ENCODE results near the gene MAN2B2. TPM values are rescaled to one million over a fixed set of nuclear protein-coding genes. Genes with fewer than 3 reads are reported as not detected.

MAN2B2 gene
- total RNA-seq, 1 experiment from 2014 or later, result 34.4 TPM

DNA sequence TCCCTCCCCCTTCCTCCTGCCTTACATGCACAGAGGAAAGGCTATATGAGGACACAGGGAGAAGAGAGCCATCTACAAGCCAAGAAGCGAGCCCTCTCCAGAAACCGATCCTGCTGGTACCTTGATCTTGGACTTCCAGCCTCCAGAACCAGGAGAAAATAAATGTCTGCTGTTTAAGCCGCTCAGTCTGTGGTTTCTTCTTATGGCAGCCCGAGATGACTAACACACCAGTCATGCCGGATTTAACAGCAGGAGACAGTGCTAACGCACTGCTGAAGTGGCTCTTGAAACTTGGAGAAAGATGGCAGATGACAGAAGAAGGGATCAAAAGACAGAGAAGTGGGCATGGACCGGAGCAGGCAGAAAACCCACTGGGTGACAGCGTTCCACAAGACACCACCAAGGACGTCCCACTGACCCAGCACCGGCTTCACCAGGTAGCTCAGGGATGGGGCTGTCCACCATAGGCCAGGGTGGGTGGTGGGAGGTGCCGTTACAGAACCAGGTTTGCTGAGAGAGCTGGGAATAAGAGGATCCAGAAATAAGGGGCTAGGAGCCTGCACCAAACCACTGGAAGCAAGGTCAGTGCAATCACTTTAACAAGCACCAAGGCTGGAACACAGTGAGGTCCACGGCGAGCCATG is 6.2 kb upstream of the MAN2B2 start:
- BruUV-seq (replicated peaks), result no TSS peak
- in situ Hi-C loops (cut with HindIII; ENCODE audit: low pct_unique_long_range_greater_than_20kb, low sequenced_read_pairs), result no loop called here
- ATAC-seq (peak; percentile 80), DNase-seq (ENCODE audit: low read depth, low spot score) (no peak)
- ChIA-PET POLR2A (no interaction called here), CTCF (no interaction called here)
- no peaks in the 10 kb centered on the region for H3K9me3 ChIP-seq (ENCODE audit: control insufficient read depth, insufficient read depth, low read depth, low read length)
- no peak for TF ChIP-seq POLR2AphosphoS5 (IDR thresholded peaks at IDR 0.05; ENCODE audit: low read depth, low read length)
- intact Hi-C loops (cut with micrococcal nuclease; ENCODE audit: unreplicated experiment), result no loop called here
- no peak overlapping the region for H3K4me3 ChIP-seq (ENCODE audit: low read depth in 2 of 2, low read length in 2 of 2)
- H3K27ac ChIP-seq (ENCODE audit: low read length), result no peak overlapping the region
- H3K27me3 ChIP-seq (ENCODE audit: control insufficient read depth, insufficient read depth, low read length), result no peaks in the 10 kb centered on the region
- H3K4me1 ChIP-seq (ENCODE audit: control insufficient read depth, insufficient read depth, low read length), result no peaks in the 10 kb centered on the region; the same call in 1 of the 2 replicates
- H3K36me3 ChIP-seq (ENCODE audit: control insufficient read depth, insufficient read depth, low read length), result no peaks in the 10 kb centered on the region

DNA sequence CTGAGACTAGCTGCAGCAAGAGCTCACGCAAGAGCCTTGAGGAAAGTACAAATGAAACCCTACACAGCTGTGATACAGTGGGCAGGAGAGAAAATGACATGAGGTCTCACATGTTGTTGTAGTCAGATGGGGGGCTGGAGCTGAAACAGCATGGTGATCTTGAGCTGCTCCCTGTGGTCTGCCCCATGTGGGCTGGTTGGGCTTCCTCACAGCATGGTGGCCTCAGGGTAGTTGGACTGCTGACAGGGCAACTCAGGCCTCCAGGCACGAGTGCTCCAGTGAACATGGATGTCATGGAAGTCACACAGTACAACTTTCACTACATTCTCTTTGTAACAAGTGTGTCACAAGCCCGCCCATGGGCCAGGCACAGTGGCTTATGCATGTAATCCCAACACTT is 3.4 kb upstream of the MAN2B2 start:
- intact Hi-C loops (cut with micrococcal nuclease; ENCODE audit: unreplicated experiment), result no loop called here
- Histone ChIP-seq H3K27ac (ENCODE audit: low read length) (no peak overlapping the region), H3K9me3 (ENCODE audit: control insufficient read depth, insufficient read depth, low read depth, low read length) (no peaks in the 10 kb centered on the region), H3K4me1 (ENCODE audit: control insufficient read depth, insufficient read depth, low read length) (no peaks in the 10 kb centered on the region; the same call in 1 of the 2 replicates), H3K36me3 (ENCODE audit: control insufficient read depth, insufficient read depth, low read length) (no peaks in the 10 kb centered on the region), H3K27me3 (ENCODE audit: control insufficient read depth, insufficient read depth, low read length) (no peaks in the 10 kb centered on the region), H3K4me3 (ENCODE audit: low read depth in 2 of 2, low read length in 2 of 2) (no peak overlapping the region)
- ATAC-seq (no peak), DNase-seq (ENCODE audit: low read depth, low spot score) (no peak)
- in situ Hi-C loops (cut with HindIII; ENCODE audit: low pct_unique_long_range_greater_than_20kb, low sequenced_read_pairs), result no loop called here
- POLR2A ChIA-PET, result no interaction called here
- CTCF ChIA-PET, result no interaction called here
- BruUV-seq (replicated peaks), result no TSS peak
- TF ChIP-seq REST (IDR thresholded peaks at IDR 0.05; ENCODE audit: insufficient read depth in 1 of 2, low read depth in 2 of 2, low read length in 1 of 2) (no peak), SIN3A (IDR thresholded peaks at IDR 0.05; ENCODE audit: borderline replicate concordance, insufficient read depth, low read depth, low read length) (no peak), TCF7L2 (IDR thresholded peaks at IDR 0.05; ENCODE audit: low read depth, low read length) (no peak), POLR2AphosphoS5 (IDR thresholded peaks at IDR 0.05; ENCODE audit: low read depth, low read length) (no peak), CTCF (IDR thresholded peaks at IDR 0.05) (no peak)

DNA sequence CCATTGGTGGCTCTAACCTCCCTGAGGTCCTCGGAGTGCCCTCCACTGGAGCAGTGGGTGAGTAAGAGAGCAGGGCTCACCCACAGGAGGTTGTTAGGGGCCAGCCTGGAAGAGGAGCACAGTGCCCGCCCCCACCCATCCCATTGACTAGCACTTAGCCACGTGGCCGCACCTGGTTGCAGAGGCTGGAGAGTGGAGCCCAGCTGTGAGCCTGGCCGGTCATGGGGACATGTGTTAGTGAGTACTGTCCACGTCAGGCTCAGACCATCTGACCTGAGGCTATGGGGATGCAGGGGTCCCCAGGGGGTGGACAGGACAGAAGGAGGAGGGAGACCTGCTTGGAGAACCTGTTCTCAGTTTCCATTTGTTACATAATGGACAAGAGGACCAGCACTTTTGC is 1.4 kb upstream of the MAN2B2 start:
- Histone ChIP-seq H3K27ac (ENCODE audit: low read length) (no peak overlapping the region), H3K4me3 (ENCODE audit: low read depth in 2 of 2, low read length in 2 of 2) (no peak overlapping the region), H3K4me1 (ENCODE audit: control insufficient read depth, insufficient read depth, low read length) (no peaks in the 10 kb centered on the region; the same call in 1 of the 2 replicates), H3K9me3 (ENCODE audit: control insufficient read depth, insufficient read depth, low read depth, low read length) (no peaks in the 10 kb centered on the region), H3K27me3 (ENCODE audit: control insufficient read depth, insufficient read depth, low read length) (no peaks in the 10 kb centered on the region), H3K36me3 (ENCODE audit: control insufficient read depth, insufficient read depth, low read length) (no peaks in the 10 kb centered on the region)
- in situ Hi-C loops (cut with HindIII; ENCODE audit: low pct_unique_long_range_greater_than_20kb, low sequenced_read_pairs) (no loop called here), intact Hi-C loops (cut with micrococcal nuclease; ENCODE audit: unreplicated experiment) (no loop called here)
- no TSS peak for BruUV-seq (replicated peaks)
- POLR2A ChIA-PET, result no interaction called here
- CTCF ChIA-PET, result no interaction called here
- ATAC-seq (no peak), DNase-seq (ENCODE audit: low read depth, low spot score) (no peak)
- TF ChIP-seq CTCF (IDR thresholded peaks at IDR 0.05) (no peak), POLR2AphosphoS5 (IDR thresholded peaks at IDR 0.05; ENCODE audit: low read depth, low read length) (no peak), SIN3A (IDR thresholded peaks at IDR 0.05; ENCODE audit: borderline replicate concordance, insufficient read depth, low read depth, low read length) (no peak), TCF7L2 (IDR thresholded peaks at IDR 0.05; ENCODE audit: low read depth, low read length) (no peak), REST (IDR thresholded peaks at IDR 0.05; ENCODE audit: insufficient read depth in 1 of 2, low read depth in 2 of 2, low read length in 1 of 2) (no peak)

Measured in Panc1 (cell line).